A673 (cell line): ENCODE data around the gene DAPK2.

ENCODE experiments used
- CTCF ChIP-seq: fragments of 300-800, 200-600 bp; sonication (generic); conservative IDR thresholded peaks from 2 replicates; pipeline ENCODE4 v1.5.1; 2017; ENCODE audit warnings: low read depth, mild to moderate bottlenecking, antibody characterized with exemption, low read length, moderate library complexity, mixed read lengths
- EZH2 ChIP-seq: fragments of 200-600 bp; sonication (generic); IDR thresholded peaks from 2 replicates; pipeline ENCODE4 v1.6.1; 2017; ENCODE audit warnings: borderline replicate concordance, low read depth, mild to moderate bottlenecking, mixed read lengths, antibody characterized with exemption, low read length; ENCODE audit not compliant: poor library complexity, severe bottlenecking

DNA sequence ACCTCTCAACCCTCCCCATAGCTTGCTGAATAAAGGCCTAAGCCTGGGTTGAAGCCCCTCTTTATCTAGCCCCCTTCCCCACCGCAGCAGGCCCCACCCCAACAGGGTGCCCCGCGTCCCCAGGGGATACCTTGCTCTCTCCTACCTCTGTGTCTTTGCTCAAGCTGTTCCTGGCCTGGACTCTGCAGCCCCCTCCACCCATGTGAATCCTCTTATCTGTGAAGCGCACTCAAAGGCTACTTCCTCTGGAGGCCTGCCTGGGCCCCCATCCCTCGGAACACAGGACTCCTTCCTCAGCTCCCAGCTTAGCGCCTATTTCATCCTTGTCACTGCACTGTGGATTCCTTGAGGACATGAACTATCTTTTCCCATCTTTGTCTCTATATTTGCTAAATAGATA, 151.1 kb downstream of the DAPK2 start:
- TF ChIP-seq CTCF: no peak
- TF ChIP-seq EZH2: no peak
